HG03280 (cell line): ENCODE results near the gene DDX17.

Experiments used
- ATAC-seq: cut with Tn5 transposase; IDR thresholded peaks from one replicate; pipeline ENCODE4 v1.9.1; 2021; ENCODE audit warnings: mild to moderate bottlenecking, moderate library complexity; ENCODE audit not compliant: unreplicated experiment

The DDX17 gene

GRCh38 chr22:38467904-38468442 is 38.1 kb downstream of the DDX17 start, which contains the start of gene KDELR3:
TSS of gene KDELR3 (plus strand) at chr22:38468096. CDS start at chr22:38468234, 138 bp downstream.
- no peak for ATAC-seq

DNA sequence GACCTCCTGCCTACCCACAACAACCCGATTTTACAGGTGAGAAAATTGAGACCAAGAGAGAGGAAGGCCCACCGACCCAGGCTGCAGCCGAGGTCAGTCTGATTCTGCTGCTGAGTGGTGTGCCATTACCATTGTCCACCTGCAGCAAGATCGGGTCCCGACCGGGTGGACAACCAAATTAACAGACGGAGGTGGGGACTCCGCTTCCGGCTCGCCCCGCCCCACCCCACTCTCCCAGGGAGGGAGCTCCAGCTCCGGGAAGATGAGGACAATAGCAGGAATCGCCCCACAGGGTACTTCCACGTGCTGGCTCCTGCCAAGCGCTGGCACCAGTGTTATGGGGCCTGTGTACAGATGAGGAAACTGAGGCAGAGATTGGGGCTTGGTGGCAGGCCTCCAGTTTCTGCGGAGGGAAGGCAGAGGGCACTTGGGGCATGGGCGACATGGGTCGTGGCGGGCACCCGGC is 38.6 kb downstream of the DDX17 start:
- no peak for ATAC-seq

GRCh38 chr22:38465673-38466490 is 40.2 kb downstream of the DDX17 start:
- no peak for ATAC-seq

DNA sequence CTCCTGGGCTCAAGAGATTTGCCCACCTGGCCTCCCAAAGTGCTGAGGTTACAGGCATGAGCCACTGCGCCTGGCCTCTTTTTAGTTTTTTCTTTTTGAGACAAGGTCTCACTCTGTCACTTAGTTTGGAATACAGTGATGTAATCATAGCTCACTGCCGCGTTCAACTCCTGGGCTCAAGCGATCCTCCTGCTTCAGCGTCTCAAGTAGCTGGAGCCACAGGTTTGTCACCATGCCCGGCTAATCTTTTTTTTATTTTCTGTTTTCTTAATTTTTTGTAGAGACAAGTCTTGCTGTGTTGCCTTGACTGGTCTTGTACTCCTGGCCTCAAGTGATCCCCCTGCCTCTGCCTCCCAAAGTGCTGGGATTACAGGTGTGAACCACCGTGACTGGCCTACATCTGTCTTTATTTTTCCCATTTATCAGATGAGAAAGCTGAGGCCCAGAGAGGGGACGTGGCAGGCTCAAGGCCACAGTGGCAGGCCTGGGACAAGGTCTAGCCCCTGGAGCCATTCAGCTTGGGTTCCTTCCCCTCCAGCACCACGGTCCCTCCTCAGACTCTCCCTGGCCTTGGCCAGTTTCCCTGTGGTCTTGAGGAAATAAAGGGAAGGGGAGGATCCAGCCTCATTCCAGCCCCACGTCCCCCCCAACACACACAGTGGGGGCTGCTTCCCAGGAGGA is 41.0 kb downstream of the DDX17 start:
- ATAC-seq = no peak

DNA sequence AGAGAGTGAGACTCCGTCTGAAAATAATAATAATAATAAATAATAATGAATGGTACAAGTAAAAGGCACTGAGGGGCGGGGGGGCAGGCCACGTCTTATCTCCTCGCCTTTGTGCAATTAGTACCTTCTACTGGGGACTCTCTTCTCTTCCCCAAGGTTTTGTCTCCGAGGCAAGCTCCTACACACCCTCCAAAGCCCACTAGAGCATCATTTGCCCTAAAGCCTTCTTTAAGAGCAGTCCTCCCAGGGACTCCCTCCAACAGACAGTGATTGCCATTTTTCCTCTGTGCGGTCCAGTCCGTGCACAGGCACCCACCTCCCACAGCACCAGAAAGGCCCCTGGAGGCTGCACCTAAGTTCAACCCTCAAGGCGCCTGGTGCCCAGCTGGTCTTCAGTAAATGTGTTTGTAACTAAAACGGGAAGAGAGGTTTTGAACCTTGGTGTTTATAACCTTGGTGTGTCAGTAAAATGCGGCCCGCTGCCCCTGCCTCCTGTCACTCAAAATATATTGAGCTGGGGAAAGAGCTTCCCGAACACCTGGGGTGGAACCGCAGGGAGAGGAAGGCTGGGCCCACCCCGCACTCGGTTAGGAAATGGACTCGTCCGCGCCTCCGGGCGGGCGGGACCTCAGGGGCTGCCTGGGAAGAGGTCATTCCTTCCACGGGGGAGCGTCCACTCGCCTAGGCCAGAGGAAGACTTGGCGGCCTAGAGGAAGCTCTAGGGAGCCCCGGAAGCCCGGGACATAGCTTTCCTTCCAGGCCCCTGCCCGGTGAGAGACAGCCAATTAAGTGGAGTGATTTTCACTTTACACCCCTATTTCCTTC is 42.9 kb downstream of the DDX17 start:
- no peak for ATAC-seq

DNA sequence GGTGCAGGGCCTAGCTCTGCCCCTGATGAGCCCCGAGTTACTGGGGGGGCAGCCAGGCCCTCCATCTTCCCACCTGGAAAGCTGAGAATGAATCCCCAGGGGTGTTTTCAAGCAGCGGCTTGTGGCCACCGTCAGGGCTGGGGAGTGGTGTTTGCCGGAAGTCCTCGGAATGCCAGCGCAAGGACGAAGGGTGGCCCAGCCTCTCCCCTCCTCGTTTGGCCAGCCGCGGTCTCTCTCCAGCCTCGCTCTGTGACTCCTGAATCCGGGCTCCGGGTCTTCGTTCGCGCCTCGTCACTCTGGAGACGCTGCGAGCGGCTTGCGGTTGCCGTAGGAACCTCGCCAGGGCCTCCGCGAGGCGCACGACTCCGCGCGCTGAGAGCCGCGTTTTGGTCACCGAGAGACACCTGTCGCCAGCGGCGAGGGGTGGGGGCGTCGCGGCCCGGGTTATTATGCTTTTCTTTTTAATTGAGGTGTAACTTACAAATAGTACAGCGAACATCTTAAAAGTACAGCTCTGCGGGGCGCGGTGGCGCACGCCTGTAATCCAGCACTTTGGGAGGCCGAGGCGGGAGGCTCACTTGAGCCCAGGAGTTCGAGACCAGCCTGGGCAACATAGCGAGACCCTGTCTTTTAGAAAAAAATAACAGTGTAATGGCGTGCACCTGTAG is 44.6 kb downstream of the DDX17 start:
- ATAC-seq = no peak

DNA sequence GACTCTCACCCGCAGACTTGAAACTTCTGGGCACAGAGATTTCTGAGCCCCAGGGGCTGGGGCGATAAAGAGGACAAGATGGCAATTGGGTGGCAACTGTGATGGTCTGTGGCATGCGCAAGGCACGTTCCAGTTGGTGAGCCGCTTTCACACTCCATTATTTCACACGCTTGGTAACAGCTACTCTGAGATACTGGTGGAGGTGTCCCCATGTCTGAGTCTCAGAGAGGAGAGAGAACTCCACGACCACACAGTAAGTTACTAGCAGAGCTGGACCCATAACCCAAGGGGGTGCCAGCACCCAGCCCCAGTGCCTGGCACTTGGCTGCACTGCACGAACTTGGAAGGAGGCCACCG is 45.1 kb downstream of the DDX17 start:
- ATAC-seq = no peak

DNA sequence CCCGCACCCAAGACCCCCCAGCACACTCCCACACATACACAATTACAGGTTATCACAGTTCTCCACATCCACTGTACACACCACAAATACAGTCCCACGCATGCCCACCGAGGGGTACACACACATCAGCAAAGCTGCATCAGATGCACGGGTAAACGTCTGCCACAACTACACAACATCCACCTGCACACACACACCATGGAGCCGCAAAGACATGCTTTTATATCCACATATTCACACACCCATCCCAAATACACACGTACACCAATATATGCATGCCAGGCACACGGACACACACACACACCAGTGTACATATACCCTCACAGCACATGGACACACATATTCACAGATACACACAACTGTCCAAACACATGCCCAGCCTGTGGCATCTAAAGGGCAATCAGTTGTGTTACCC is 45.7 kb downstream of the DDX17 start:
- no peak for ATAC-seq

DNA sequence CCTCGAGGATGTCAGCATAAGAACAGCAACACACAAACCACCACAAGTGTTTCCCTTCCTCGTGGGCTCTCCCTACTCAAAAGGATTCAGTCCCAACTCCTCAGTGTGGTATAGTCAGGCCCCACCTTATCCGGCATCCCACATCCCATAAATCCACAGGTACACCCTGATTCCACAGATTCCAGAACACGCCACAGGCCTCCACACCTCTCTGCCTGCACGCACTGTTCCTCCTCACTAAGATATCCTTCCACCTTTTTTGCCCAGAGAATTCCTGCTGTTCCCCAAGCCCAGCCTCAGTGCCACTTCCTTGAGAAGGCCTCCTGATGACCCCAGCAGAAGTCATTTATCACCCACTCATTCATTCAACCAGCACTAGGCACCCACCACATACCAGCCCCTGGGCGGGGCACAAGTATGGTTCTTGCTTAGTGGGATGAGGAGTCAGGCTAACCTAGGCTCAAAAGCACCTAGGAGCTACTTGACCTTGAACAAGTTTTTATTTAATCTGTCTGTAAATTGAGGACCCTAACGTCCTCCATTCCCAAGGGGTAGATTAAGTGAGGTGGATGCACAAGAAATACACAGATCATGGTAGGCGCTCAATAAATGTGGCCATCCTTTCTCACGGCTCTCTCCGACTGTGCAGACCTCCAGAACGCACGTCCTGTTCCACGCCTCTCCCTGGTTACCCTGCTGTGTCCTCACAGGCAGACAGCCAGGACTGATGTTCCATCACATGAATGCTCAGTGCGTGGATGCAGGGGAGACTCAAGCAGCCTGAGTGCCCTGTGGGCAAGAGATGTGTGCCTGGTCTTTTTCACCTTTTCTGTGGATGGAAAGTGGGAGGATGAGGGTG is 49.0 kb downstream of the DDX17 start:
- ATAC-seq = no peak

- ATAC-seq = no peak
Observed at GRCh38 chr22:38456272-38456835, 49.8 kb downstream of the DDX17 start.

- ATAC-seq = no peak
Observed at GRCh38 chr22:38455530-38456271, 50.4 kb downstream of the DDX17 start.

- no peak for ATAC-seq
Observed at GRCh38 chr22:38455076-38455529, 51.0 kb downstream of the DDX17 start, which contains the start of gene KCNJ4. TSS of gene KCNJ4 (minus strand) at chr22:38455199. CDS start at chr22:38428132, 27,067 bp downstream.

DNA sequence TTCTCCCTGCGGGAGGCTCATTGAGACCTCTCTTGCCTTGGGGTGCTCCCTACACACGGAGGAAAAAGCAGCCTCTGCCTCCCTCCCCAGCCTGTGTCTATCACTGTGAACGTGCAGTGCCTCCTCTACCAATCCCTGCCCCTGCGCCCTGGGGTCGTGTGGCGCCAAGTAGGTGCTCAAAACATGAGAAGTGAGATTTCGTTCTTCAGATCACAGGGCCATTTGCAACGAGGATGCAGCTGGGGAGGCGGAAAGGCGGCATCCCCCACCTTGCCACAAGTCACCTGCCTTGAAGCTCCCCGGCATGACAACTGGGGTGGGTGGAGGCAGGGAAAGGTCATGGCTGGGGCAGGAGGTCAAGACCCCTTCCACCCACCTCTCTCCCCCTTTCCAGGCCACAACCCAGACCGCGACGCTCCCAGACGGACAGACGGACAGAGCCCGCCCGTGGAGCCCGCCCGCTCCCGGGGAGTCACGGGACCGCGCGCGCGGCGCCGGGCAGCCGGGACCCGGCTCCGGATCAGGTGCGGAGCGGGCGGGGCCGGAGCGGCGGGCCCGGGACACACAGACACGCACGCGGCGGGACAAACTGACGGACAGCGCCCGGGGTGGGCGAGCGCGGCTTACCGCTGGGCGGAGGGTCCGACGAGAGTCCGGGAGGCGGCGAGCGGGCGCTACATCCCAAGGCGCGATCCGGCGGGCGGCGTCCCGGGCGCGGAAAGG is 51.6 kb downstream of the DDX17 start:
- ATAC-seq = no peak

DNA sequence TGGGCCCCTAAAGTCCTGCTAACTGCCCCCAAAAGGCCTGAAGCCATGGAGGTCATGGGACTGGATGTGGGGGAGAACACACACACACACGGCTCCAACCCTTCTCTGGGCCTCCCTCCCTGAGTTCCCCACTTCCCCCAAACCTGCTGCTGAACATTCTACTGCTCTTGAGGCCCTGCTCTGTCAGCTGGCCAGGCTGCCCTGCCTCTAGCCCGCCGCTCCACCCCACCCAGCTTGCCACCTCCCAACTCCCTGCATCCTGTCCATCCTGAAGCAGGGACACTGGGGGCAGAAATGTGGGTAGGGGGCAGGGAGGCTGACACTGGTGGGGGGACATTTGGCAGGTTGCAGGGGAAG is 52.1 kb downstream of the DDX17 start:
- ATAC-seq = no peak

GRCh38 chr22:38453066-38453672 is 52.9 kb downstream of the DDX17 start:
- no peak for ATAC-seq

- ATAC-seq = no peak
Observed at GRCh38 chr22:38452373-38453065, 53.6 kb downstream of the DDX17 start.

DNA sequence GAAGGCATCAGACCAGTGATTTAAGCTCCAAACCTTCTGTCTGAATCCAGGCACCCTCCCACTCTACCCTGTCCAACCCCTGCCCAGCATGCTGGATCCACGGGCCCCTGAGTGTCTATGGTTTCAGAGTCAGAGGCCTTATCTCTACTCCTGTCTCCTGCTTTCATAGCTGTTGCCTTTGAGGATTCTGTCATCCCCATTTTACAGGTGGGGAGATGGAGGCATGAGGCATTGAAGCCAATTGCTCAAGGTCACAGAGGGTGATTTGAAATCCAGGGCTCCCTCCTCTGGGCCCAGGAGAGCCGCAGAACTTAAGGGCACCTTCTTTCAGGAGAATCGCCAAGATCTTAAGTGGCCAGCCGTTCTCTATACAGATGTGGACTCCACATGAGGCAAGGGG is 54.2 kb downstream of the DDX17 start:
- ATAC-seq = no peak
